ENCODE results near the gene MAP3K21. TPM values are rescaled to one million over a fixed set of nuclear protein-coding genes. Genes with fewer than 3 reads are reported as not detected.

The MAP3K21 gene
- total RNA-seq, 4 donors from 2014 or later = 0.34 to 0.66 (median 0.43) TPM

DNA sequence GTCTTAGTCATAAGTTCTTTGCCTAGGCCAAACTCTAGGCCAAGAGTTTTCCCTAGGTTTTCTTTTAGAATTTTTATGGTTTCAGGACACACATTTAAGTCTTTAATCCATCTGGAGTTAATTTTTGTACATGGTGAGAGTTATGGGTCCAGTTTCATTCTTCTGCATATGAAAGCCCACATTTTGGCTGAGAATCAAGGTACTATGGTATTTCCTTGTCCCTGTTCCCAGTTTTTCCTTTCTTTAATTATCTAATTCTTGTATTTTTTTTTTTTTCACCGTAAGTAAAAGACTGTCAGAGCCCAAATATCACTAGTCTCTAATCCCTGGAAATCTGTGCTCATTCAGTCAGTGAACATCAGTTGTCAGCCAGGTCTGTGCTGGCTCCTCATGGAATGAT is 105.4 kb downstream of the MAP3K21 start:
- no peaks in the 10 kb centered on the region for H3K36me3 ChIP-seq
- TF ChIP-seq POLR2A (IDR thresholded peaks at IDR 0.05; ENCODE audit: low read depth) (no peak), POLR2AphosphoS5 (IDR thresholded peaks at IDR 0.05) (no peak), EP300 (IDR thresholded peaks at IDR 0.05) (no peak)
- TF ChIP-seq, protein P1, sequence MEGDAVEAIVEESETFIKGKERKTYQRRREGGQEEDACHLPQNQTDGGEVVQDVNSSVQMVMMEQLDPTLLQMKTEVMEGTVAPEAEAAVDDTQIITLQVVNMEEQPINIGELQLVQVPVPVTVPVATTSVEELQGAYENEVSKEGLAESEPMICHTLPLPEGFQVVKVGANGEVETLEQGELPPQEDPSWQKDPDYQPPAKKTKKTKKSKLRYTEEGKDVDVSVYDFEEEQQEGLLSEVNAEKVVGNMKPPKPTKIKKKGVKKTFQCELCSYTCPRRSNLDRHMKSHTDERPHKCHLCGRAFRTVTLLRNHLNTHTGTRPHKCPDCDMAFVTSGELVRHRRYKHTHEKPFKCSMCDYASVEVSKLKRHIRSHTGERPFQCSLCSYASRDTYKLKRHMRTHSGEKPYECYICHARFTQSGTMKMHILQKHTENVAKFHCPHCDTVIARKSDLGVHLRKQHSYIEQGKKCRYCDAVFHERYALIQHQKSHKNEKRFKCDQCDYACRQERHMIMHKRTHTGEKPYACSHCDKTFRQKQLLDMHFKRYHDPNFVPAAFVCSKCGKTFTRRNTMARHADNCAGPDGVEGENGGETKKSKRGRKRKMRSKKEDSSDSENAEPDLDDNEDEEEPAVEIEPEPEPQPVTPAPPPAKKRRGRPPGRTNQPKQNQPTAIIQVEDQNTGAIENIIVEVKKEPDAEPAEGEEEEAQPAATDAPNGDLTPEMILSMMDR (IDR thresholded peaks at IDR 0.05) = no peak
- no peak overlapping the region for H3K27ac ChIP-seq (replicated peaks in 1 of 4)
- peaks cover 0 to 13% (median 0%) of the 10 kb centered on the region in 4 donors for H3K27me3 ChIP-seq
- H3K9me3 ChIP-seq = no peaks in the 10 kb centered on the region
- intact Hi-C loops (cut with DNase I) = no loop called here
- no peak overlapping the region for H3K4me3 ChIP-seq
- H3K4me1 ChIP-seq = no peaks in the 10 kb centered on the region
- no peak for DNase-seq (ENCODE audit: extremely low spot score)
- 30% methylated on average over 1 of the region's 1 CpG for WGBS

GRCh38 chr1:233433436-233434210 is 106.1 kb downstream of the MAP3K21 start:
- Histone ChIP-seq H3K9me3 (no peaks in the 10 kb centered on the region), H3K4me3 (no peak overlapping the region), H3K27me3 (peaks cover 0 to 13% (median 0%) of the 10 kb centered on the region in 4 donors), H3K36me3 (no peaks in the 10 kb centered on the region), H3K27ac (replicated peaks in 1 of 4) (no peak overlapping the region), H3K4me1 (no peaks in the 10 kb centered on the region)
- DNase-seq (ENCODE audit: extremely low spot score) = no peak
- WGBS = 56% methylated on average over 4 of the region's 4 CpGs
- TF ChIP-seq POLR2AphosphoS5 (IDR thresholded peaks at IDR 0.05) (no peak), EP300 (IDR thresholded peaks at IDR 0.05) (no peak), POLR2A (IDR thresholded peaks at IDR 0.05; ENCODE audit: low read depth) (no peak)
- TF ChIP-seq, protein P1 (IDR thresholded peaks at IDR 0.05) = no peak
- intact Hi-C loops (cut with DNase I) = no loop called here

Other genes starting within 250 kb of the MAP3K21 start
- gene PCNX2, start 32.0 kb upstream of the MAP3K21 start, total RNA-seq = 10 to 100 TPM in 1 of 4 donors, 1 to 10 TPM in 3; 5.7 to 23.3 (median 7.9) TPM